Breast epithelium (tissue), 3 donors: ENCODE measurements around the gene NEU1.

ENCODE experiments used
- CTCF ChIP-seq, 3 donors: fragments of 450-650 bp; IDR thresholded peaks; one replicate each; pipeline ENCODE4 v1.5.1; 2016 to 2017; ENCODE audit warnings: antibody characterized with exemption in 3 of 3, mild to moderate bottlenecking in 3 of 3, moderate library complexity in 3 of 3
- POLR2A ChIP-seq: fragments of 450-650 bp; IDR thresholded peaks from one replicate; pipeline ENCODE4 v1.6.1; 2016; ENCODE audit warnings: antibody characterized with exemption, mild to moderate bottlenecking, moderate library complexity

GRCh38 chr6:31878222-31878621 is 15.6 kb upstream of the NEU1 start:
- TF ChIP-seq CTCF (IDR thresholded peaks at IDR 0.05) (no peak), POLR2A (no peak)
